ENCODE results near the gene CD96.

Gene CD96

DNA sequence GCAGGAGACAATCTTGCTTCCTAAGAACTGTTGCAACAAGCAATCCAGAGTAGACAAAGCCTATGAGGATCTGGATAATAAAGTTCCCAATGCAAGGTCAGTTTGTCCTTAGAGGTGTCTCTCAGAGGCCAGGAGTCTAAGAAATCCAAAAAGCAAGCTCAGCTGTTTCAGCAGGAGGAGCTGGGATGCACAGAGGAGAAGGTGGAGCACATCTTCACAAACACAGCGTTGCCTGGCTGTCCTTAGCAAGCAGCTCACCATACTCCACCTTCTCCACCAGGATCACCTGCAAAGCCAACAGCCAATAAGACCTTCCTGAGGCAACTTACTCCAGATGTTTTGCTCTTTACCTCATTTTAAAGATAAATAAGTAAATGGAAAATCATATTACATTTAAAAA lies 52.8 kb downstream of the CD96 start:
- no peak for DNase-seq

DNA sequence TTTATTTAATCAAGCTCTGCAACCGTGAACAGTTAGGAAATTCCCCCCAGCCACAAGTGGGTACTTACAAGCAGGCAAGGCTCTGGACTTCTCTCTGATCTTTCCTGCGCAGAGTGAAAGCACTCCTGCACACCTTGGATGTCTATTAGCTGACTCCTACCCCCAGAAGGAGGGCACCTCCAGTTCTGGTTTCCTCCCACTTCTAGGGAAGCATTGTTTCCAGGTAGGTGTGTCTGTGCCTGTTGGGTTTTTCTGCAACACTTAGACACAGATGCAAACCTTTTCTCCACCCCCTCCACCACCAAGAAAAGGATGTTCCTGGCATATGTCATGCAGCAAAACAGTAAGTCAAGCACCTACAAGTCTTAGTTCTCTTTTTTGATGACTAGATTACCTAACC lies 53.2 kb downstream of the CD96 start, which contains the start of gene ZBED2:
TSS of gene ZBED2 (minus strand) at position 115 of the 400 bp plus-strand sequence. CDS start 1,145 bp downstream, outside the sequence.
- DNase-seq: no peak

DNA sequence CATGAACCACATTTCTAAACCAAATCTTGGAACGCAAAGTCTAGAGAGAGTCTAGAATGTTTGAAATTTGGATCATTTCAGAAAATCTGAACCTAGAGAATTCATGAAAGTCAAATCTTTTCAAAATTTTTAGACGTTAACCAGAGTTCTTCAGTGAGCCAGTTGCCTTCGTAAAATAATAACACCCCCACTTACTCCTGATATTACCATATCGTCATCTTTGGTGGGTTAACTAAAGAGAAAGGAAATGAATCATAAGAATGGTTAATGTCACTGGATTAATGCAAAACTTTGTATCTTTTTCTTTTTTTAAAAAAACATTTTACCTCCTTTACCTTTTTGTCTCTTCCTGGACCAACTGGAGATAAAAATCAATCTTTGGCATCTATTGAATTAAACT lies 54.3 kb downstream of the CD96 start:
- DNase-seq: no peak

DNA sequence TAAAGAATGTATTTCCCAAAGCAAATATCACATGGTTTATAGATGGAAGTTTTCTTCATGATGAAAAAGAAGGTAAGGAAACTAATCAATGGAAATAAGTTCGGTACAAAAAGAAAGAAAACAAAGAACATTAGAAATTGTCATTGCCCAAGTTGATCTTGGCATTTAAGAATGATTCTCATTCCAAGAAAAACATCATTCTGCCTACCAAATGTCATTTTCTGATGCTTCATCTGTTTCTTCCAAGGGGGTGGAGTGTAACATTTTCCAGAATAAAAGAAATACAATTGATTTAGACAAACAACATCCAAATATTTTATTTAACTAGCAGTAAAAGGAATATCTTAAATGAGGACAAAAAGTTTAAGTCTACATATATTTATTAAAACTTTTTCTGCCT lies 56.1 kb downstream of the CD96 start:
- DNase-seq: no peak

DNA sequence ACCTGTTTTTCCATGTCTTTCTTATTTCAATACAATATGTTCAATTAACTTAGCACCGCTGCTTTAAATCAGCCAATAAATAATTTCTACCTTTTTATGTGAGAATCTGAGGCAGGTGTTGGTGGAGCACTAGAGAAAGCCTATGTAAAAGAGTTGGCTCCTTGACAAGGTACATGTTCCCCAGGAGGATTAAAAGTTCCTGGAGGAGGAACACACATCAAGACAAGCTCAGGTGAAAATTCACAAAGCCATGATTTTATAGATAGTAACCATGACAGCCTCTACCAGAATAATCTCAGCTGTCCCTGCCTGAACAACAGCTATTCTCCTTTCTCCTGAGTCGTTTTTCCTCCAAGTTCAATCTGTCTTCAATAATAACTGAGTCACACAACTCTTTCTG lies 56.6 kb downstream of the CD96 start:
- no peak for DNase-seq

DNA sequence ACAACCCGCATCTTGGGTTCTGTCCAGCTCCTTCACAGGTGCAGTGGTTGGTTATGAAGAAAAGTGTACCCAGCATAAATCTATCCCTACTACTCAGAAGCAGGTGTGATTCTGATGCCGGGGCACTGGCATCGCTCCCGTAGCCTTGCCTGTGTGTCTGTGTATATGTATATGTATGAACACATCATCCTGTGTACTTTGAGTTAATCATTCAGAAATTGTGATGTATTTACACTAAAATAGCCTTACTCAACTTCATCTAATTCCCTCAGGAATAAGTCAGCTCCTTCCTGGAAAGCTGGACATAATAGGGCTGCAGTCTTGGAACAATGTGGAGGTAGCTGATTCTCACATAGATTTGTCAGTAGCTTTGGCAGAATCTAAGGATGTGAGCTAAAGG lies 59.8 kb downstream of the CD96 start:
- DNase-seq: no peak

DNA sequence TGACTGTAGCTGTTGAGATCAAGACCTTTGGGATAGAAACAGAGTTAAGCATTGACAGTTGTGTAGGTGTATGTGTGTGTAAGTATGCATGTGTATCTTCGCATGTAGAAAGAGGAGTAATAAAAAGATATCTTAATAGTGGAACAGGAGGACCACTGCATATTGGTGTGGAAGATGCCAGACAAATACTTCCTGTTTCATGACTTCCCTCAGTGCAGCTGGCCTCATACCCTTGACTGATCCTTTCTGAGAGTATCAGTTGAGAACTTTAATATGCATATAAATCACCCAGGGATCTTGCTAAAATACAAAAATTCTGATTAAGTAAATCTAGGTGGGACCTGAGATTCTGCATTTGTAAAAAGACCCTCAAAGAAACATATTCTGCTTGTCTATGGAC lies 61.7 kb downstream of the CD96 start:
- no peak for DNase-seq

DNA sequence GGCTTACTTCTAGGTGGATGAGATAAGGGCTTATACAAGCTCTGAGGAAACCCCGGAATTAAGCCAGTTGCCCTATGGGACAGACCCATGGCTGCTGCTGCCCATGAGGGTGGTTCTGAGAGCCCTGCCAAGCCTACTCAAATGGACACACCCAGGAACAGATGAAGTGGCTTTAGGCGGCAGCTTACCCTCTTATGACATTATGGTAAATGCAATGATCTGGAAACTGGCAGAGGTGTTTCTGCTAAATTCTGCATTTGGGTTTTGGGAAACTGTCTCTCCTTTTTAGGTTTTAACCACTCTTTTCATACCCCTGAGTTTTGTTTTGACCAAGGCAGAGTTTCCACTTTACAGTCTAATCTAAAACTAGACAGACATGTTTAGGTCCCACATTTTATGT lies 62.1 kb downstream of the CD96 start:
- DNase-seq: no peak

DNA sequence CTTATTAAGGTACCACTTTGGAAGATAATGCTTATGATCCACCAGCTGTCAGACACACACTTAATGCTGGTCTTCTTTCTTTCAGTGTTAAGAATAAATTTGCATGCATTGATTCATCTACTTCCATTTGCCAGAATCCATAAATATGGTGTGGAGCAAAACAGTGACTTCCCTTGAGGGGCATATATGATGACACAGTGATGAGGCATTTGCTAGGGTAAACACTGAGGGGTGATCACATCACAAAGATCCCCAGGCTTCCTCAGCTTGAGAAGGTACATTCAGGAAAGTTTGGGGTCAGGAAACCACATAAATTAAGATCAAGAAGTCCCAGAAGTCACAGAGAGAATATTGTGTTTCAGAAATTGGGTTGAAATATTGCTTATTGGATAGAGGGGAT lies 63.0 kb downstream of the CD96 start:
- DNase-seq: no peak

DNA sequence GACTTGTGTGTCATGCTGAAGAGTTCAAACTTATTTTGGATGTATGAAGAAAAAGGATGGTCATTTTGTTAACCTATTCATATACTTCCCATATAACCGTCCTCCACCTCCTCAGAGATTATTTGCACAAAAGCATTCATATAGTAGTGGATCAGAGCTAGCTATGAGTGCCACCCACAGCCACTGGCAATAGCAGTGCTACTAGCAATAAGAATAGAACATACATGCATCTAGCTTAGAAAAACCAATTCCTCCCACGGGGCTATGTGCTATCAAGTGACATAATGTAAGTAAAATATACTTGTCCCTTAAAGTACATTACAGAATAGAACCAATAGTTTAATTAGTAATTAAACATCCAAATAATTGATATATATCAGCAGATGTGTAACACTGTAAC lies 63.5 kb downstream of the CD96 start:
- DNase-seq: no peak

DNA sequence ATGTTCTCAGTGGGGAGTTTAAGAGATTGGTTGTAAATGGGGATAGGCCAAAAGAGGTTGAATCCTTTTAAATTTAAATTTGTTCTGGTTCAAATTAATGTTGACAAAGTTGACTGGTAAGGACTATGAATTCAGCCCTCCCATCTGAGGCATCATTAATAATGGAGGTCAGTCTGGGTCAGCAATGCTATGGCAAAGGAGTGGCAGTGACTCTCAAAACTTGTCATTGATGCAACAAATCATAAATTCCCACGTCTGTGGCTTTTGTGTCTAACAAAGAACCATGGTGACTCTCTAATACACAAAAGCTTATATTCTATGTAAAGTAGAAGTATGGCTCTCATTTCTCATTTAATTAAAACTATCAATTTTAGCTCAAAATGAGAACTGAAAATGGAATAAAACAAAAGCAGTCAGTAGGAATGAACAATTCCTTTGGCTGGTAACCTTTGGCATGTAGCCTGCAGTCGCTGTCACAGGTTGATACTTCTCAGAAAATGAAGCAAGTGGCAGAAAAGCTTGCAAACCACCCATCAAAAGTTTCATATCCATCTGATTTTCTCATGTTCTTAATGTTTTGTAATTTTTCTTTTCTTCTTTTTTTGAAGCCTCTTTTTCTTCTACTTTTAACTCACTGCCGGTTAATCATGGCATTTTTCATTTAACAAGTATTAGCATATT lies 65.4 kb downstream of the CD96 start:
- no peak for DNase-seq

DNA sequence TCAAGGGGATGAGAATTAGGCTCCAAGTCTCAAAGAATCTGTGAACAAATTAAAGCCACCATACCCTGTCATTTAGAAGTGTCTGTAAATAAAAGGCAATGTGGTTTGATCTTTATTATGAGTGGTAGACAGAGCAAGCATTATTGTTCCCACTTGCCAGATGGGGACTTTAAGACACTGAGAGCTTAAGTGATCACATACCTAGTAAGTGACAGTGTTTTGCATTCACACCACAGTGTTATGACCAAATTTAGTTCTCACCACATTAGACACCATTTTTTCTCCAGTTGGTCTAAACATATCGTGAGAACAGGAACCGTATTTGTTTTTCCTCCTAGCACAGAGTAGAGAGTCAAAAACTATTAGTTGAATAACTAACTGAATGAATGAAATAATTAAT lies 66.4 kb downstream of the CD96 start:
- DNase-seq: no peak

DNA sequence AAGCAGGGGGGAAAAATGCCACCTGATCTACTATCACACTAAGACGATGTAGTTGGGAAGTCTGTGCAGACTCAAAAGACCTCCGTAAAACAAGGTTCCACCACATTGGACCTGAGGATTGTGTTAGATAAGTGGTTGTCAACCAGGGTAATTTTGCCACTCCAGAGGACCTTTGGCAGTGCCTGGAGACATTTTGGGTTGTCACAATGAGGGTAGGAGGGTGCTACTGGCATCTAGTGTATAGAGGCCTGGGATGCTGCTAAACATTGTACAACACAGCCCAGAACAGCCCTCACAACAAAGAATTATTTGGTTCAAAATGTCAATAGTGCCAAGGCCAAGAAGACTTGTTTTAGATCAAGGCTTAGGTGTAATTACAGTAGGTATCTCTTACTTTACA lies 67.7 kb downstream of the CD96 start:
- no peak for DNase-seq

DNA sequence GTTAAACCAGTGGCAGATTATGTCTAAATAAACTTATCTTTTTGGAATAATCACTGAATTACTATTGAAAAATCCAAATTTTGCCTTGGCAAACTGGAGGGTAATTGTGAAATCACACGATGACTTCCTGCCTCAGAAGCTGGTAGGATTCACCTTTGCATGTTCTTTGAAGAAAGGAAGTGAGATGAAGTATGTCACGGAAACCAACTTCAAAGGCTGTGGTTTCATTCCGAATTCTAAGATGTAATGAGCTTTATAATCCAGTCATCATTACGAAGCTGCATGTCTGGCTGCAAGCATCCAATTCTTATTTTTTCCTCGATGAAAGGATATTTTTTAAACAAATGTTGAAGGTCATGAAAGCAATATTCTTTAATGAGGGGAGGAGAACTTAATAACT lies 68.2 kb downstream of the CD96 start:
- DNase-seq: no peak

DNA sequence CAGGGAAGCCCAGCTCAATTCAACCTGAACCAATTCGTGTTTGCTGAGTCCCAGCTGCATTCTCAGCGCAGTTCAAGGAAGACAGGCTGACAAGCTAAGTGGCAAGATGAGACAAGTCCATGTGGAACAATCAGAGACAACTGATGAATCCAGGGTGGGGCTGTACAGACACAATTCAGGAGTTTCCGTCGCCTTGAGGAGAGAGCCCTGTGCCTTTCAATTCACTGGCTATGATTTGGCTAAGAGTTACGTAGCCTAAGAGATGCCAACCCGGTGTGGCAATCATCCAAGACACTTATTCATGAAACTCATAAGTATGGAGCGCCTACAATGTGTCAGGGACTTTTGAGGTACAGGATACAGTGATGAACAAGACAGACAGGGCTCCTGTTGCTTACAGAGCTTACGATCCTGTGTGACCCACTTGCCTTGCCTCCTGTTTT lies 68.6 kb downstream of the CD96 start:
- no peak for DNase-seq

DNA sequence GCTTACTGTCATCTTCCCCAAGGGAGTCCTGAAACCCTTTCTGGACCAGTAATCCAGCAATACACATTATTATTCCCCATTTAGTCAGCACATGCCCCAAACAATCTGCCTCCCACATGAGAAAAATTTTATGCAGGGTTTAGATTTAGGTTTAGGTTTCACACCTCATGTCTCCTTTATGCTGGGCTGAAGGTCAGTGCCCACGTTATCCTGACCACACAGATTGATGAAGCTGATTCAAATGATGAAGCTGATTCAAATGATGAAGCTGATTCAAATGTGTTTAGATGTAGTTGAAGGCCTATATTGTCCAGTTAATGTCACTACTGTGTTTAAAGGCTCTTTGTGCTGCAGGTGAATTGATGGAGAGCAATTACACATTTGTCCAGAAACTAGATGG lies 71.3 kb downstream of the CD96 start:
- no peak for DNase-seq

DNA sequence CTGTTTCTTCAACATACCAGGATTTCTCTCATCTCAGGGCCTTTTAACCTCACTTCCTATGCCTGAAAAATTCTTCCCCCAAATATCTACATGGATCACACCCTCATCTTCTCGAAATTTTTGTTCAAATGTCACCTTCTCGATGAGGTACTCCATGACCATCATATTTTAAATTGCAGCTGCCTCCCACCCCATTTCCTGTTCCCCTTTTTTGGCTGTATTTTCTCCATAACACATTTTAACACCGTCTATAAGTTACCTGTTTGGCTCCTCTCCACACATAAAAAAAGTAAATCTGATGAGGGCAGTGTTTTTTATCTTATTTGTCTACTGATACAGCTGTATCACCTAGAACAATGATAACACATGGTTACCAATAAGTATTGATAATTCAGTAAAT lies 73.9 kb downstream of the CD96 start:
- DNase-seq: no peak

DNA sequence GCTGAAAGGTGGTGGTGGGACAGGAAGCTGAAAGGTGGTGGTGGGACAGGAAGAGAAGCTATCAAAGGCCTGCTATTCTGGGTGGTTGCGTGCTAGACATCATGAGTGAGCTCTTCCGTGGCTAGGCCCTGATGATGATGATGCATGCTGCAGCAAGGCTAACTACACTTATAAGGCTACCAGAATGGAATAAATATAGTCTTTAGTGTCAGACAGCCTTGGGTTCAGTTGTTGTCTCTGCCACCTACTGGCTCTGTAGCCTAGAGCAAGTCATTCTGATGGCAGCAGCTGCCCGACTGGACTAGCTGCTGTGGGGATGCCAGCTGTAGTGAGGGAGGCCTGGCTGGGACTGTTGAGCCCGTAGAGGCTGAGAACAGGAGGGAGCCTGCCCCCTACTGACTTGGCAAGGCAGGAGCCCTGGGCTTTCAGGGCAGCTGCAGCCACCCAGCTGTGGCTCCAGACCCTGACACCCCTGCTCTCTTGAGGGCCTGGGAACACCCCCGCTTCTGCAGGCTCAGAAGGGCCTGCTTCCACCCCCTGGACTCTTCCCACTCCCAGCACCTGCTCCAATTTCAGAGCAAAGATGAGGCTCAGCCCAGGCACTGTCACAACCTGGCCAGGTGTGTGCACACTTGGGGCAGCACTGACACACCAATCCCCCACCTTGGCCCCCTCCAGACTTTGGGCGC lies 74.6 kb downstream of the CD96 start:
- no peak for DNase-seq

DNA sequence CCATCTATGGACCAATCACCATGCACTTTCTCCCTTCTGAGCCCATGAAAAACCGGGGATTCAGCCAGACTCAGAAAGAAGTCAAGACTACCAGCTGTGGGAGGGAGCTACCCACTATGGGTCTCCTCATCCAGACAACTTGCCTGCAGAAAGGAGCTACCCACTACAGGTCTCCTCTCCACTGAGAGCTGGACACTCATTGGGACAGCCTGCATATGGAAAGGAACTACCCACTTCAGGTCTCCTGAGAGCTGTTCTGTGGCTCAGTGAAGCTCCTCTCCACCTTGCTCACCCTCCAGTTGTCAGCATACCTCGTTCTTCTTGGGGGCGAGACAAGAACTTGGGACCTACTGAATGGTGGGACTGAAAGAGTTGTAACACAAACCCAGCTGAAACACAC lies 75.4 kb downstream of the CD96 start:
- no peak for DNase-seq

DNA sequence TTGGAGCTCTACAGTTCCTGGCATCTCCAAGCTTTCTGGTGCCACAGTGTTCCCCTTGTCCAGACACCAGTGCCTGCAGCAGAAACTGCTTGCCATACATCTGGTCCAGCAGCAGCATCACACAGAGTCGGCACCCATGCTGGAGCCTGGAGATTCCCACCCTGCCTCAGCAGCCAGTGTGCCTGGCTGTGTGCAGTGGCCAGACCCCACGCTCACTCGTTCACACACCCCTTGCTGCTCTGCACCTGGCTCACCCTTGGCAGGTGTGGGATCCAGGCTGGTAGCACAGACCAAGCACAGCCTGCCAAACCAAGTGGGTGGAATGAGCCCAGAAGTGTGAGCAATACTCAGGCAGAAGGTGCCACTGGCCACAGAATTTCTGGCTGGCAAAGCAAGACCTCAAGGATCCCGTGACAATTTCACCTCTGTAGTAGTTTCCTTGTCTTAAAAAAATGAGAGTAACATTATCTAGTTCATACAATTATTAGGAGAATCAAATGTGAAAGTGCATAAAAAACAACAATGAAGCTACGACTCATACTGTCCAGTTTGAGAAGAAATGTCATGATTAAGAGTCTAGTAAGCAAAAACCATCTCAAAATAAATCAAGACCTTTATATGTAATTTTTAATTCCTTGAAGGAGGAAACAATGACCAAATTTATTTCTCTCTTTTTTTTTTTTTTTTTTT lies 76.1 kb downstream of the CD96 start:
- DNase-seq: no peak

DNA sequence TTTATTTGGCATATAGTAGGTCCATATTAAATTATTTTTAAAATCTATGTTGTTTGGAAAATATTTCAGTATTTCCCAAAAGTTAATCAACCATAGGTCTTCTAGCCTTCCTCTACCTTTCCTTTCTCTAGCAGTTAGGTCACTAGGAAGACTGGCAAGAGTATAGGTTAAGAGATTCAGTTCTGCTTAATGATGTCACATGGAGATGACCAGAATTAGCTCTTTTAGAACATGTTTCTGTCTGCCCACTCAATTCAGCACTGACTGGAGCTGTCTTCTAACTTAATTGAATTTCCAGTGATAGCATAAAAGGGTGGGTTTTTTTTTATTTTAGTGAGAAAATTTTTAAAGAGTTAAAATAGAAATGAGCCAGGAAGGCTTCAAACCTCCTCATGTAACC lies 76.9 kb downstream of the CD96 start:
- no peak for DNase-seq

DNA sequence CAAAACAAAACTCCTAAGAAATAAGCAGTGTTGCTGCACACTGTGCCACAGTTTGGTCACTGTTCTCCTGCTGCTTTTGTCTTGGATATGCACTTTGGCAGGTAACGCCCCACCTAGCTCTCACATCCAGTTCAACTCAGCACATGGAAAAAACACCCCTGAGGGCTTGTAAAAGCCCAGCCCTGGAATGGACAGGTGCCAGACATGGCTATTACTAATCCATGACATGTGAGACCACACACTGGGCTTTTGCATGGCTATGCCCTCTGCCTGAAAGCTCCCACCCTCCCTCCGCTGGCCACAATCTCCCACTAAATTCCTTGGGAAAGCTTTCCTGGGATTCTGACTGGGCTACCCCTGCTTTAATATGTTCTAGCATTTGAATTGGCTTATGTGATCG lies 77.8 kb downstream of the CD96 start:
- DNase-seq: no peak

DNA sequence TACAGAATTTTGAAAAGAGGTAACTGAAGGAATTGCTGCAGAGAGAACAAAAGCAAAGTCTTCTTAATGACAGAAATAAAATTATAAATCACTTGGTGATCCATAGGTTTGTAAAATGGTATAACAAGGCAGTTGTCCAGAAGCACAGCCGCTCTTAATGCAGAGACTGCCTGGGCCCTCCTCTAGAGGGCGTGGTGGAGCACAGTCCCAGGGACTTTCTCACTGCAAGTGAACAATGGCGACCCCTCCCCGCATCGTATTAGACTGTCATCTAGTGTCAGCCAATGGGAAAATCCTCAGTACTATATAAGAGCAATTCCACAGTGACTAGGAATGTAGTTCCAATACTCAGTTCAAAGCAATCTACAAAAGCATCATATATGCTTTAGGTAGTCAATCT lies 79.5 kb downstream of the CD96 start:
- DNase-seq: no peak

DNA sequence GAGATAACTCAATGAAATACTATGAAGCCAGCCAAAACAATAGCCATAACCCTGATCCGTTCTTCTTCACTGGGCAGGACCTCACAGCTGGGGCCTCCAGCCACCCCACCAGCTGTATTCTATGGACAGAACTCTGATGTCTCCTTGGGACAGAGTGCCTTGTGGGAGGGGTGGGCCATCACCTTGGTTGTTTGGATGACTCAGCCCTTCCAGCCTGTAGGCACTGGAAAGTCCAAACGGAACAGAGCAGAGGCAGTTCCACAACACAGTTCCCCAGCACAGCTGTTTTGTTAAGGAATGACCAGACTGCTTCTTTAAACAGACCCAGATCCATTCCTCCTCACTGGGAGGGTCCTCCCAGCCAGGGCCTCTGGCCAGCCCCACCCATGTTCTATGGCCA lies 85.1 kb downstream of the CD96 start:
- DNase-seq: no peak
